Panc1 (cell line): ENCODE results near the gene FZD4. TPM values are rescaled to one million over a fixed set of nuclear protein-coding genes. Genes with fewer than 3 reads are reported as not detected.

Experiments
- ATAC-seq: fragments of 200-7000 bp; cut with Tn5 transposase; 2 replicates; pipeline ENCODE4 v1.9.1; 2020; ENCODE audit warnings: mild to moderate bottlenecking, moderate library complexity
- BruUV-seq: library from RNA; stranded (reverse); fragments of 400-500 nt; replicated peaks from 2 replicates; lab custom pipeline; 2021; lab: Mats Ljungman, UMichigan
- CTCF ChIA-PET: fragments of 300-600 bp; sonication (Branson Sonifier 250); formaldehyde crosslinking; loops from one replicate; lab custom pipeline; 2022; ENCODE audit warnings: antibody characterized with exemption; lab: Charles Lee
- POLR2A ChIA-PET: fragments of 300-600 bp; sonication (Branson Sonifier 250); formaldehyde crosslinking; loops from one replicate; lab custom pipeline; 2022; ENCODE audit warnings: antibody characterized with exemption; lab: Charles Lee
- DNase-seq: peaks from one replicate; pipeline ENCODE4 v3.0.0-alpha.2; 2010; ENCODE audit warnings: low read depth, low spot score
- H3K27ac ChIP-seq: 2 replicates; pipeline ENCODE4 v1.5.1; 2011; ENCODE audit warnings: mild to moderate bottlenecking, low read length, inconsistent platforms
- H3K27me3 ChIP-seq: fragments of 200-500 bp; sonication (Bioruptor generic); 2 replicates; pipeline ENCODE4 v1.6.0; 2014; ENCODE audit warnings: low read length, inconsistent platforms; ENCODE audit not compliant: control insufficient read depth, insufficient read depth
- H3K36me3 ChIP-seq: fragments of 200-500 bp; sonication (Bioruptor generic); 2 replicates; pipeline ENCODE4 v1.5.1; 2014; ENCODE audit warnings: inconsistent platforms, mild to moderate bottlenecking, low read length, moderate library complexity; ENCODE audit not compliant: control insufficient read depth, insufficient read depth
- H3K4me1 ChIP-seq: 2 replicates; pipeline ENCODE4 v1.5.1; 2011; ENCODE audit warnings: inconsistent platforms, mild to moderate bottlenecking, low read length, moderate library complexity; ENCODE audit not compliant: control insufficient read depth, insufficient read depth
- H3K4me3 ChIP-seq, 2 experiments: 2 replicates each; pipeline ENCODE4 v1.5.1; 2011 to 2012; ENCODE audit warnings: low read depth in 2 of 2, low read length in 2 of 2, mild to moderate bottlenecking in 2 of 2, inconsistent platforms in 1 of 2, moderate library complexity in 1 of 2
- H3K9me3 ChIP-seq: fragments of 200-500 bp; sonication (Bioruptor generic); 2 replicates; pipeline ENCODE4 v1.5.1; 2014; ENCODE audit warnings: low read depth, mild to moderate bottlenecking, inconsistent platforms, low read length, moderate library complexity; ENCODE audit not compliant: control insufficient read depth, insufficient read depth
- POLR2AphosphoS5 ChIP-seq: IDR thresholded peaks from 2 replicates; pipeline ENCODE4 v1.6.1; 2012; ENCODE audit warnings: mild to moderate bottlenecking, low read depth, low read length, moderate library complexity
- SIN3A ChIP-seq: IDR thresholded peaks from 2 replicates; pipeline ENCODE4 v1.6.1; 2012; ENCODE audit warnings: low read depth, mild to moderate bottlenecking, low read length, moderate library complexity, borderline replicate concordance; ENCODE audit not compliant: insufficient read depth
- TCF7L2 ChIP-seq: IDR thresholded peaks from 2 replicates; pipeline ENCODE4 v1.6.1; 2011; ENCODE audit warnings: mild to moderate bottlenecking, low read depth, low read length, inconsistent platforms
- in situ Hi-C: cut with HindIII; loops from 2 replicates; pipeline ENCODE4 v1.10.0; 2016; ENCODE audit warnings: low sequenced_read_pairs, low pct_unique_long_range_greater_than_20kb
- intact Hi-C: fragments of 100-400 bp; cut with micrococcal nuclease; formaldehyde crosslinking; loops from one replicate; pipeline ENCODE4 v1.10.0; 2022; ENCODE audit not compliant: unreplicated experiment
- total RNA-seq: library from RNA; stranded (reverse); gene quantifications from one replicate; pipeline ENCODE4 v1.2.1, GENCODE V29; 2021; ENCODE audit not compliant: unreplicated experiment
- TF ChIP-seq, protein P1 (sequence below): fragments of 450-650 bp; IDR thresholded peaks from 2 replicates; pipeline ENCODE4 v1.5.1; 2017; ENCODE audit warnings: mild to moderate bottlenecking
- TF ChIP-seq, protein P2 (sequence below), 2 experiments: IDR thresholded peaks; 2 replicates each; pipeline ENCODE4 v1.6.1; 2011 to 2012; ENCODE audit warnings: low read depth in 2 of 2, control low read depth in 1 of 2, low read length in 1 of 2, mild to moderate bottlenecking in 1 of 2, moderate library complexity in 1 of 2; ENCODE audit not compliant: insufficient read depth in 1 of 2

FZD4 gene
- total RNA-seq, 1 experiment from 2014 or later: 11.1 TPM

DNA sequence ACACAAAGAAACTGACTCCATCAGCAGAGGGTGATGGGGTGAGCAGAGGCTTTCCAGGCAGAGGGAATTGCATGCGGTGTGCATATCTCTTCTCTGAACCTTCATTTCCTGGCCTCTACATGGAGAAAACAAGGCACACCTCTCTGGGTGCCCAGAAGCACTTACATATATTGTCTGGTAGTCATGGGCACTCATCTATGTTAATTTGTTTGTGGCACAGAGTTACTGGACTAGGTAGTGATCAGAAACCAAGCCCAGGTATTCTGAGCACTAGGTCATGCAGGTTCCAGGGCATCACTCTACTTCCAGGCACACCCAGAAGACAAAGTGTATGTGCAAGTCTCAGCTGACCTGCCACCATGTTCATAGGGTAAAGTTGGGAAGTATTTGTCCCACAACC, 56.5 kb downstream of the FZD4 start:
- ChIA-PET POLR2A (no interaction called here), CTCF (no interaction called here)
- Histone ChIP-seq H3K27ac (no peak overlapping the region), H3K9me3 (no peaks in the 10 kb centered on the region), H3K4me3 (no peak overlapping the region), H3K4me1 (no peaks in the 10 kb centered on the region), H3K36me3 (no peaks in the 10 kb centered on the region), H3K27me3 (no peaks in the 10 kb centered on the region)
- in situ Hi-C loops: no loop called here
- intact Hi-C loops: no loop called here
- no TSS peak for BruUV-seq
- no peak for TF ChIP-seq POLR2AphosphoS5
- TF ChIP-seq TCF7L2: no peak
- no peak for TF ChIP-seq SIN3A
- TF ChIP-seq, protein P1, sequence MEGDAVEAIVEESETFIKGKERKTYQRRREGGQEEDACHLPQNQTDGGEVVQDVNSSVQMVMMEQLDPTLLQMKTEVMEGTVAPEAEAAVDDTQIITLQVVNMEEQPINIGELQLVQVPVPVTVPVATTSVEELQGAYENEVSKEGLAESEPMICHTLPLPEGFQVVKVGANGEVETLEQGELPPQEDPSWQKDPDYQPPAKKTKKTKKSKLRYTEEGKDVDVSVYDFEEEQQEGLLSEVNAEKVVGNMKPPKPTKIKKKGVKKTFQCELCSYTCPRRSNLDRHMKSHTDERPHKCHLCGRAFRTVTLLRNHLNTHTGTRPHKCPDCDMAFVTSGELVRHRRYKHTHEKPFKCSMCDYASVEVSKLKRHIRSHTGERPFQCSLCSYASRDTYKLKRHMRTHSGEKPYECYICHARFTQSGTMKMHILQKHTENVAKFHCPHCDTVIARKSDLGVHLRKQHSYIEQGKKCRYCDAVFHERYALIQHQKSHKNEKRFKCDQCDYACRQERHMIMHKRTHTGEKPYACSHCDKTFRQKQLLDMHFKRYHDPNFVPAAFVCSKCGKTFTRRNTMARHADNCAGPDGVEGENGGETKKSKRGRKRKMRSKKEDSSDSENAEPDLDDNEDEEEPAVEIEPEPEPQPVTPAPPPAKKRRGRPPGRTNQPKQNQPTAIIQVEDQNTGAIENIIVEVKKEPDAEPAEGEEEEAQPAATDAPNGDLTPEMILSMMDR: no peak
- TF ChIP-seq, protein P2, sequence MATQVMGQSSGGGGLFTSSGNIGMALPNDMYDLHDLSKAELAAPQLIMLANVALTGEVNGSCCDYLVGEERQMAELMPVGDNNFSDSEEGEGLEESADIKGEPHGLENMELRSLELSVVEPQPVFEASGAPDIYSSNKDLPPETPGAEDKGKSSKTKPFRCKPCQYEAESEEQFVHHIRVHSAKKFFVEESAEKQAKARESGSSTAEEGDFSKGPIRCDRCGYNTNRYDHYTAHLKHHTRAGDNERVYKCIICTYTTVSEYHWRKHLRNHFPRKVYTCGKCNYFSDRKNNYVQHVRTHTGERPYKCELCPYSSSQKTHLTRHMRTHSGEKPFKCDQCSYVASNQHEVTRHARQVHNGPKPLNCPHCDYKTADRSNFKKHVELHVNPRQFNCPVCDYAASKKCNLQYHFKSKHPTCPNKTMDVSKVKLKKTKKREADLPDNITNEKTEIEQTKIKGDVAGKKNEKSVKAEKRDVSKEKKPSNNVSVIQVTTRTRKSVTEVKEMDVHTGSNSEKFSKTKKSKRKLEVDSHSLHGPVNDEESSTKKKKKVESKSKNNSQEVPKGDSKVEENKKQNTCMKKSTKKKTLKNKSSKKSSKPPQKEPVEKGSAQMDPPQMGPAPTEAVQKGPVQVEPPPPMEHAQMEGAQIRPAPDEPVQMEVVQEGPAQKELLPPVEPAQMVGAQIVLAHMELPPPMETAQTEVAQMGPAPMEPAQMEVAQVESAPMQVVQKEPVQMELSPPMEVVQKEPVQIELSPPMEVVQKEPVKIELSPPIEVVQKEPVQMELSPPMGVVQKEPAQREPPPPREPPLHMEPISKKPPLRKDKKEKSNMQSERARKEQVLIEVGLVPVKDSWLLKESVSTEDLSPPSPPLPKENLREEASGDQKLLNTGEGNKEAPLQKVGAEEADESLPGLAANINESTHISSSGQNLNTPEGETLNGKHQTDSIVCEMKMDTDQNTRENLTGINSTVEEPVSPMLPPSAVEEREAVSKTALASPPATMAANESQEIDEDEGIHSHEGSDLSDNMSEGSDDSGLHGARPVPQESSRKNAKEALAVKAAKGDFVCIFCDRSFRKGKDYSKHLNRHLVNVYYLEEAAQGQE (IDR thresholded peaks at IDR 0.05; ENCODE audit: insufficient read depth in 1 of 2, low read depth in 2 of 2, low read length in 1 of 2): no peak
- ATAC-seq (no peak), DNase-seq (no peak)

DNA sequence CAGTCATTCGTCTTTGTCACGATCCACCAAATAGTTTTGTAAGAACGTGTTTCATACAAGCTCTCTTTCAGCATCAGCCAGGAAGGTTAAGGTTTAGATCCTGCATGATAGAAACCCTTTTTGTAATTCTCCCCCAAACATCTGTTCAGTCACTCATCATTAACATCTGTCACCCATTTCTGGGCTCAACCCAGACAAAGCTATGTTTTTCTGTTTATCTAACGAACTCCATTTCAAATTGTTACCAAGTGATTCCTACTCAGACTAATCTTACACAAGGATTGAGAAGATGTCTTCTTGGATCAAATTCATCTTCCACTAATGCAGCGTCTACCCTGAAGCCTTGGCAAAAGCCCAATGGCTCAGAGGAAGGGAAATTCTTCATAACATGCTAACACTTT, 58.8 kb downstream of the FZD4 start:
- no TSS peak for BruUV-seq

More for the DNA sequence above, 58.8 kb downstream of the FZD4 start:
- POLR2A ChIA-PET: no interaction called here
- in situ Hi-C loops: no loop called here
- Histone ChIP-seq H3K27me3 (no peaks in the 10 kb centered on the region), H3K4me1 (no peaks in the 10 kb centered on the region), H3K9me3 (no peaks in the 10 kb centered on the region), H3K4me3 (no peak overlapping the region), H3K27ac (no peak overlapping the region), H3K36me3 (no peaks in the 10 kb centered on the region)
- TF ChIP-seq SIN3A: no peak
- TF ChIP-seq, protein P1: no peak
- TF ChIP-seq POLR2AphosphoS5: no peak
- no peak for TF ChIP-seq TCF7L2
- TF ChIP-seq, protein P2 (IDR thresholded peaks at IDR 0.05; ENCODE audit: insufficient read depth in 1 of 2, low read depth in 2 of 2, low read length in 1 of 2): no peak
- ATAC-seq: no peak
- intact Hi-C loops: no loop called here
- DNase-seq: no peak
- CTCF ChIA-PET: no interaction called here
